T-helper 17 cell (primary cell): ENCODE measurements around the gene EVA1B. TPM values are rescaled to one million over a fixed set of nuclear protein-coding genes. Genes with fewer than 3 reads are reported as not detected.

ENCODE experiments used
- ATAC-seq: fragments of 150-1000 bp; cut with Tn5 transposase; 2 replicates; pipeline ENCODE4 v1.10.0; 2021; ENCODE audit warnings: mild to moderate bottlenecking, moderate library complexity
- DNase-seq, 3 donors: peaks; one replicate each; pipeline versions ENCODE4 v3.0.0 to v3.0.0-alpha.2; 2020 to 2021
- H3K9me3 ChIP-seq: one replicate; pipeline ENCODE4 v1.7.0; 2013; ENCODE audit warnings: low read length, mild to moderate bottlenecking; ENCODE audit not compliant: control insufficient read depth, poor library complexity, severe bottlenecking
- H3K27ac Mint-ChIP-seq: one replicate; pipeline ENCODE4 v1.8.0; 2022; ENCODE audit warnings: mild to moderate bottlenecking, moderate library complexity, mixed read lengths
- H3K27me3 Mint-ChIP-seq: one replicate; pipeline ENCODE4 v1.8.0; 2022; ENCODE audit warnings: mixed read lengths
- H3K36me3 Mint-ChIP-seq: one replicate; pipeline ENCODE4 v1.8.0; 2022; ENCODE audit warnings: low read depth, mixed read lengths
- H3K4me1 Mint-ChIP-seq: one replicate; pipeline ENCODE4 v1.8.0; 2022; ENCODE audit warnings: mild to moderate bottlenecking, mixed read lengths
- H3K4me3 Mint-ChIP-seq: one replicate; pipeline ENCODE4 v1.8.0; 2022; ENCODE audit warnings: mild to moderate bottlenecking, moderate library complexity, mixed read lengths
- total RNA-seq, 4 donors: library from RNA in 2 of 4; stranded (reverse) in 2 of 4; gene quantifications; one replicate each; pipeline ENCODE4 v1.2.3 and lab custom pipeline; 2022 to 2026

EVA1B gene
- total RNA-seq, 2 donors from 2014 or later = 6.2 to 10.8 TPM

DNA sequence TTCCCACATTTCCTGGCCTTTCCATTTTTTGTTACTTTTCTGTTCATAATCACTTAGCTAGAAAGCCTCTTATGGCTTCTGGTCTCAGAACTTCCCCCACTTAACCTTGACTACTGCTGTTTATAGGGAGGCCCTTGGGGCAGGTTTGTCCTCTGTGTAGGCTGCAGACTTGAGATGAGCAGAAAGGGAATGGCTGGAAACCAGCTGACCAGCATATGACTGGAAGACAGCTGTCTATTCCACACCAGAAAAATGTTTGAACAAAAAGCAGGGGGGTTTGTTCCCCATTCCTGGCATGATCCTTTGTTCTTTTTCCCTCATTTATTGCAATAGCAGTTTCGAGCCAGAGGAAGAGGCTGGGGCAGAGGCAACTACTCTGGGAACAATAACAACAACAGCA lies 22.2 kb downstream of the EVA1B start:
- no peaks in the 10 kb centered on the region for H3K9me3 ChIP-seq
- Mint-ChIP-seq H3K4me1 (peaks cover 7% of the 10 kb centered on the region), H3K27ac (no peak overlapping the region), H3K4me3 (no peak overlapping the region), H3K36me3 (peaks cover 6% of the 10 kb centered on the region), H3K27me3 (no peaks in the 10 kb centered on the region)
- no peak for DNase-seq
- ATAC-seq = no peak

DNA sequence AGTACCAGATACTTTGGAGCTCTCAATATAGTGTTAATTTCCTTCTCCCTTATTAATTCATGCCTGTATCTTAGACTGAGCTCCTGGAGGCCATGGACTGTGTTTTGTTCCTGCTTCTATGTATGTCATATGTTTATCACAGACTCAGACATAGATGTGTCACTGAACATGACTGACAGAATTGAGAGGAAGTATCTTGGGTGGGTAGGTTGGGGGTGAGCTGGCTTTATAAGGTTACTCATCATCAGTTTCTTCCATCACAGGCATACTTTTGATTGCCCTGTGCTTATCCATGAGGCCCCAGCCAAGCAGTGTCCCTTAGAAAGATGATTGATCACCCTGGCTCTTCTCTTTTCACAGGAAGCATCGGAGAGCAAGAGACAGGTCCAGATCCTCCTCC lies 22.9 kb downstream of the EVA1B start:
- Mint-ChIP-seq H3K27me3 (no peaks in the 10 kb centered on the region), H3K27ac (peak overlapping the region; percentile 41), H3K4me3 (no peak overlapping the region), H3K36me3 (peaks cover 6% of the 10 kb centered on the region), H3K4me1 (peaks cover 7% of the 10 kb centered on the region)
- DNase-seq = no peak
- ATAC-seq = peak; percentile 23
- H3K9me3 ChIP-seq = no peaks in the 10 kb centered on the region

DNA sequence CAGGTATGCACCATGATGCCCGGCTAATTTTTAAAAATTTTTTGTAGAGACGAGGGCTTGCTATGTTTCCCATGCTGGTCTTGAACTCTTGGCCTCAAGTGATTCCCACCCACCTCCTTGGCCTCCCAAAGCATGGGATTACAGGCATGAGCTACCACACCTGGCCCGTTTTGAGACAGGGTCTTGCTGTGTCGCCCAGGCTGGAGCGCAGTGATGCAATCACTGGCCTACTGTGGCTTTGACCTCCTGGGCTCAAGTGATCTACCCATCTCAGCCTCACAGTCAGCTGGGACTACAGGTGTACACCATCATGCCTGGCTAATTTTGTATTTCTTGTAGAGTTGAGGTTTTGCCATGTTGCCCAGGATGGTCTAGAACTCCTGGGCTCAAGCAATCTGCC lies 24.8 kb downstream of the EVA1B start:
- H3K4me3 Mint-ChIP-seq = no peak overlapping the region
- no peak for ATAC-seq
- no peak for DNase-seq
- peaks cover 6% of the 10 kb centered on the region for H3K36me3 Mint-ChIP-seq
- H3K9me3 ChIP-seq = no peaks in the 10 kb centered on the region
- H3K27me3 Mint-ChIP-seq = no peaks in the 10 kb centered on the region
- peaks cover 7% of the 10 kb centered on the region for H3K4me1 Mint-ChIP-seq
- peak overlapping the region; percentile 41 for H3K27ac Mint-ChIP-seq

DNA sequence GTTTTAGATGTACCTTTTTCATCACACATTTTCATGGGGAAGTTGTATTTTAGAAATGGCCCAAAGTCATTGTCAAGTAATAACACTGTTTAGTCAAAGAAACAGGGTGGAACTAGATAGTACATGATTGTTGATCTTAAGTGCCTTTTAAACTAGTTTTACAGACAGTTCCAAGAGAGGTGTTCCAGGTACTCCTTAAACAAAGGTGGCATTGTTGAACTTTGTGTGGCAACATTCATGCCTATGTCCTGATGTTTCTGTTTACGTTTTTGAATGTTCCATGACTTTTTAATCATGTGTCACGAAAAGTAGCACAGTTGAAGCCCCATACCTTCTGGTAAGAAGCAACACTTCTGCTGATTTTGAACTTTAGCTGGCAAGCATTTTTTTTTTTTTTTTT lies 26.4 kb downstream of the EVA1B start:
- DNase-seq (no peak), ATAC-seq (no peak)
- no peaks in the 10 kb centered on the region for H3K9me3 ChIP-seq
- Mint-ChIP-seq H3K4me3 (no peak overlapping the region), H3K4me1 (peaks cover 7% of the 10 kb centered on the region), H3K27ac (no peak overlapping the region), H3K36me3 (peaks cover 10% of the 10 kb centered on the region), H3K27me3 (no peaks in the 10 kb centered on the region)

DNA sequence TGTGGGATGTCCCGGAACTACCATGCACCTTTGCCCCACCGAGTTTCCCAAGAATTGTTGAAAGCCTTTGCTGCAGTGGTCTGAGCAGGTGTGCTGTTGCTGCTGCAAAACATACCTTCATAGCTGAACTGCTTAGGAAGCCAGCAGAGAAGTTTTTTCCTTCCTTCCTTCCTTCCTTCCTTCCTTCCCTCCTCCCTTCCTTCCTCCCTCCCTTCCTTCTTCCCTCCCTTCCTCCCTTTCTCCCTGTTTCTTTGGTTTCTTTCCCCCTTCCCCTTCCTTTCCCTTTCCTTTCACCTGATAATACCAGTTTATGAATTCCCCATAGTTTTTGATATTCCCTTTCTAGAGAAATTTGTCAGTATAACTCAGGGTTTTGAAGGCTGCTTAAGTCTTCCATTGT lies 28.1 kb downstream of the EVA1B start:
- Mint-ChIP-seq H3K36me3 (peaks cover 6% of the 10 kb centered on the region), H3K4me3 (no peak overlapping the region), H3K4me1 (peaks cover 4% of the 10 kb centered on the region), H3K27me3 (no peaks in the 10 kb centered on the region), H3K27ac (no peak overlapping the region)
- no peaks in the 10 kb centered on the region for H3K9me3 ChIP-seq
- DNase-seq (no peak), ATAC-seq (no peak)

DNA sequence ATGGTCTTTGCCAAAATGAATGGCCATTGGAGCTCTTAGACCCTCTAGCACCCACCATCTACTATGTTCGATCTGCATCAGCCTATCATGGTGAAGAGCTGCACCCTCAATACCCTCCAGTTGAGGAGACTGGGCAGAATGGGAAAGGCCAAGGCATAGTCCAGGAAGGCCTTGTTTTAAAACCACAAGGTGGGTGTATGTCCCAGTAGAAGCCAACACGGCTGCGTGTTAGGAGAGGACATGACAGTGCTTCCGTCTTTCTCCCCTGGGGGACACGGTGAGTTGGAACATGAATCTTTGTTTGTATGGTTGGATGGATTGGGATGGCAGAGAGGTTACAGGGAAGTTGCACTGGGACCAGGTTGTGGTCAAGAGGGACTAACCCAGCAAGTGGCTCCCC lies 35.9 kb downstream of the EVA1B start:
- peaks cover 10% of the 10 kb centered on the region for H3K4me1 Mint-ChIP-seq
- no peaks in the 10 kb centered on the region for H3K27me3 Mint-ChIP-seq
- no peak overlapping the region for H3K4me3 Mint-ChIP-seq
- H3K27ac Mint-ChIP-seq = no peak overlapping the region
- no peaks in the 10 kb centered on the region for H3K9me3 ChIP-seq
- peaks cover 6% of the 10 kb centered on the region for H3K36me3 Mint-ChIP-seq
- ATAC-seq (no peak), DNase-seq (no peak)

DNA sequence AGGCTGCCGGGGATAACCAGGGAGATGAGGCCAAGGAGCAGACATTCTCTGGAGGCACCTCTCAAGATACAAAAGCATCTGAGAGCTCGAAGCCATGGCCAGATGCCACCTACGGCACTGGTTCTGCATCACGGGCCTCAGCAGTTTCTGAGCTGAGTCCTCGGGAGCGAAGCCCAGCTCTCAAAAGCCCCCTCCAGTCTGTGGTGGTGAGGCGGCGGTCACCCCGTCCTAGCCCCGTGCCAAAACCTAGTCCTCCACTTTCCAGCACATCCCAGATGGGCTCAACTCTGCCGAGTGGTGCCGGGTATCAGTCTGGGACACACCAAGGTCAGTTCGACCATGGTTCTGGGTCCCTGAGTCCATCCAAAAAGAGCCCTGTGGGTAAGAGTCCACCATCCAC lies 36.6 kb downstream of the EVA1B start:
- ATAC-seq (no peak), DNase-seq (no peak)
- Mint-ChIP-seq H3K36me3 (peaks cover 8% of the 10 kb centered on the region), H3K4me3 (no peak overlapping the region), H3K27ac (peak overlapping the region; percentile 71), H3K4me1 (peaks cover 12% of the 10 kb centered on the region), H3K27me3 (no peaks in the 10 kb centered on the region)
- no peaks in the 10 kb centered on the region for H3K9me3 ChIP-seq

DNA sequence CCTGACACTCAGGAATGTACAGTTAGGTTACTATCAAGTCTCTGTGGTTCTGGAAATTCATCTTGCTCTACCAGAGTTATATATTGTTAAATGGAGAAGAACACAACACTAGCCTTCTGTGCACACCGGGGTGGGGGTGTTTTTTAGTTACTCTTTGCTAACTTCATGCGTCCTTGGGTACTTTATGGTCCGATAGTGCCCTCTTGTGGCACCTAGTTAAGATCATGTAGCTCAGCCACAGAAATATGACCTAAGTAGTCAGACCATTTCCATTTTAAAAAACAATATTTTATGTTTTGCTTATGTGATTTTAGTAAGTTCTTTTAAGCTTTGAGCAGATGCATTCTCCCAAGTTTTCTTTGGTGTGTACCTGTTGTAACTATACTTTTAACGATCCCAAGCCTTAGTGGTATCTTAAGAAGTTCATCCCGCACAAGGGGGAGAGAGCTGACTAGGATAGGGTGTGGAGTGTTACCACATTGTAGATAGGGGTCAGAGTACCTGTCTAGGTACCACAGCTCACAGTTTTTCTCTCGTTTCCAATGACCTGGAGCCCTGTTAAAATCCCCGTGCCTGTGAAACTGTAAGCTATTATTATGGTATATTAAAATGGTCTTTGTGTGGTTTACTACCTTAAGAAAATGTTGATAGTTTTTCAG lies 37.9 kb downstream of the EVA1B start:
- DNase-seq = peak; percentile 26 to 59 (median 40)
- no peaks in the 10 kb centered on the region for H3K9me3 ChIP-seq
- Mint-ChIP-seq H3K27me3 (no peaks in the 10 kb centered on the region), H3K4me3 (no peak overlapping the region), H3K36me3 (peaks cover 8% of the 10 kb centered on the region), H3K4me1 (peaks cover 12% of the 10 kb centered on the region), H3K27ac (peak overlapping the region; percentile 71)
- ATAC-seq = peak; percentile 97

DNA sequence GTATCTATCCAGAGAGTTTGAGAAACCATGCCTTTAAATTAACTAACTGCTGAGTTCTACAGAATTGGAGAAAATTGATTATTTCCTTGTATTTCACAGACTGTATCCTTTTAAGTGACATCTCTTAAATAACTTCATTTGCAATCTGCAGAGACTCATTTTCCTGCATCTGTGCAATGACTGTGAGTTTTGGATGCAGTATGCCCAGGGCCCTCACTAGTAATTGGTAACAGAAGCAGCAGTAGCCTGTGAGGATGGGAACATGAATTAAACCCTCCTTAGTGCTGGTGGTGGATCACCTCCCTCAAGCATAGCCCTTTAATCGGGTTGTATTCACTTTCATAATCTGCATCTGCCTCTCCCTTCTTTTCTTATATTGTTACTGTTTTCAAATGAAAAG lies 38.9 kb downstream of the EVA1B start:
- DNase-seq = no peak
- ATAC-seq = no peak
- peaks cover 8% of the 10 kb centered on the region for H3K36me3 Mint-ChIP-seq

DNA sequence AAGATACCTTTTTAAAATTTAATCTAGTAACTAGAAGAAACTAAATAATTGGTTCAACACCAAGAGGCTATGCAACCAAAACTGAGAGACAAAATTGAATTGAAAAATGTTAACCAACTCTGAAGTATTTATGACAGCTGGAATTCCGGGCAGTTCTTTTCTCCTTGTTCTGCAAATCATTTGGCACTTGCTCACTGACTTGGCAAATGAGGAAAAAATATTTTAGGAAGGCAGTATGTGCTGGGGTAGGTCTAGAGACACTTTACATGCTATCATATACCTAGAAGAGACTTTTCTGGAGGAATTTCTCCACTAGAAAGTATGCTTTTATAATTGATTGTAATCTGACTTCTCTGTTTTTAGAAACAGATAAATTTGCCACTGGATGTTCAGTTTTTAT lies 39.4 kb downstream of the EVA1B start:
- H3K4me3 Mint-ChIP-seq = no peak overlapping the region
- DNase-seq = no peak
- ATAC-seq = no peak
- peaks cover 22% of the 10 kb centered on the region for H3K4me1 Mint-ChIP-seq
- no peaks in the 10 kb centered on the region for H3K9me3 ChIP-seq
- H3K36me3 Mint-ChIP-seq = peaks cover 6% of the 10 kb centered on the region
- H3K27me3 Mint-ChIP-seq = no peaks in the 10 kb centered on the region
- H3K27ac Mint-ChIP-seq = peak overlapping the region; percentile 57

More for the DNA sequence above, 38.9 kb downstream of the EVA1B start:
- no peaks in the 10 kb centered on the region for H3K9me3 ChIP-seq
- H3K4me1 Mint-ChIP-seq = peaks cover 21% of the 10 kb centered on the region
- no peaks in the 10 kb centered on the region for H3K27me3 Mint-ChIP-seq
- no peak overlapping the region for H3K27ac Mint-ChIP-seq
- no peak overlapping the region for H3K4me3 Mint-ChIP-seq

DNA sequence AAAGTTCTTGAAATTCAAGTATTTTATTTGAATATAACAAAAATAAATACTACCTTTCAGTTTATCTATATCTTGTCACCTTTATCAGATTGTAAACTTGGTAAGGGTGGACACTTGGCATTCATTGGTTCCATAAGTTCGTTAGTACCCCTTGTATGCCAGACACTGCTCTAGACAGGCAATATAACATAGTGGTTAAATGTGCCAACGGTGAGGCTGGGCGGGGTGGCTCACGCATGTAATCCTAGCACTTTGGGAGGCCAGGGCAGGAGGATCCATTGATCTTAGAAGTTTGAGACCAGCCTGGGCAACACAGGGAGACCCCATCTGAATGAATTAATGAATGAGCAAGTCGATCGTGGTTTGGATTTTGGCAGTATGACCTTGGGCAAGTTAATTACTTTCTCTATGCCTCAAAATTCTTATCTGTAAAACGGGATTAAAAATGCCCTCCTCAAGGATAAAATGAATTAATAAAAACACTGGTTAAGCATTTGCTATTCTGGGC lies 43.6 kb downstream of the EVA1B start:
- Mint-ChIP-seq H3K4me1 (peaks cover 16% of the 10 kb centered on the region), H3K27me3 (no peaks in the 10 kb centered on the region), H3K36me3 (peaks cover 3% of the 10 kb centered on the region), H3K27ac (peak overlapping the region; percentile 91), H3K4me3 (no peak overlapping the region)
- ATAC-seq (no peak), DNase-seq (no peak)
- no peaks in the 10 kb centered on the region for H3K9me3 ChIP-seq

DNA sequence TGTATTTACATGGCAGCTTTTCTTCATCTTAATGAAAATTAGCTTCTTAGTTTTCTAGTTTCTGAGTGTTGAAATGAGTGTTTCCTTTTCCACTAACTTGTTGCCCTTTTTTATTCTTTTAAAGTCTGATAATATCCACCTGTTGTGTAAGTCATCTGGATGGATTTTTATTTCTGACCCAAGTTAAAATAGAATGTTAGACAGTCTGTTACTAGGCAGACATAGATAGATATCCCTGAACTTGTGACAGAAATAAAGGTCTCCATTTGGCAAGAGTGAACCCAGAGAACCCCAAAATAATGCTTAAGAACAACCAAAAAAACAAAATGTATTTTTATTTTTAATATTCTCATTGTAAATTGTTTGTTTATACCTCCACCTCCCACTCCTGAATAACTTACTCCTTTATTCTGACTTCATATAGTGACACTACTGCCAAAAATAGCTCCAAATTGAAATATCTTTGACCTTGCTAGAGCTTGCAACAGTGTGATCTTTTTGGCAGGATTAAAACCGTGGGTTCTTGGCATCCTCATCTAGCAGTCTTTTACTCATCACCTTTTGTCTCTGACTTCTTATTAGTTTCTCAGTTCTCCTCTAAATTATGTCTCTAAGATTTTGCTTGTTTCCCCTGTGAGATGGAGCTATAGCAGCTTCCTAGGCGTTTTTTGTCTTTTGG lies 44.2 kb downstream of the EVA1B start:
- ATAC-seq (no peak), DNase-seq (no peak)
- no peaks in the 10 kb centered on the region for H3K9me3 ChIP-seq
- Mint-ChIP-seq H3K27me3 (no peaks in the 10 kb centered on the region), H3K36me3 (peaks cover 3% of the 10 kb centered on the region), H3K4me3 (no peak overlapping the region), H3K27ac (peak overlapping the region; percentile 91), H3K4me1 (peaks cover 16% of the 10 kb centered on the region)

DNA sequence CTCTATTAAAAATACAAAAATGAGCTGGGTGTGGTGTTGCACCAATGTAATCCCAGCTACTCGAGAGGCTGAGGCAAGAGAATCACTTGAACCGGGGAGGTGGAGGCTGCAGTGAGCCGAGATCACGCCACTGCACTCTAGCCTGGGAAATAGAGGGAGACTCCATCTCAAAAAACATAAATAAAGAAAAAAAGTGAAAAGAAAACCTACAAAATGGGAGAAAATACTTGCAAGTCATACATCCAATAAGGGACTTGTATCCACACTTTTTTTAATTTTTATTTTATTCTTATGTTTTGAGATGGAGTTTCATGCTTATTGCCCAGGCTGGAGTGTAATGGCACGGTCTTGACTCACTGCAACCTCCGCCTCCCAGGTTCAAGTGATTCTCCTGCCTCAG lies 46.8 kb downstream of the EVA1B start:
- no peaks in the 10 kb centered on the region for H3K36me3 Mint-ChIP-seq
- no peak overlapping the region for H3K4me3 Mint-ChIP-seq
- no peak for DNase-seq
- no peak for ATAC-seq
- H3K27me3 Mint-ChIP-seq = no peaks in the 10 kb centered on the region
- H3K27ac Mint-ChIP-seq = peak overlapping the region; percentile 89
- peaks cover 16% of the 10 kb centered on the region for H3K4me1 Mint-ChIP-seq
- no peaks in the 10 kb centered on the region for H3K9me3 ChIP-seq

DNA sequence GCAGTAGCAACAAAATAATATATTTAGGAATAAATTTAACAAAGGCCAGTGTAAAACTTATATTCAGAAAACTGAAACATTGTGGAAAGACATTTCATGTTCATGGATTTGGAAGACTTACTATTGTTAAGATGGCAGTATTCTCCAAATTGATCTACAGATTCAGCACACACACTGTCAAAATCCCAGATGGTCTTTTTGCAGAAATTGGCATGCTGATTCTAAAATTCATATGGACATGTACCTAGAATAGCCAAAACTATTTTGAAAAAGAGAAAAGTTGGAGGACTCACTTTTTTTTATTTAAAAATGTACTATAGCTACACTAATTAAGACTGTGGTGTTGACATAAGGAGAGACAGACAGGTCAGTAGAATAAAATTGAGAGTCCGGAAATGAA lies 49.2 kb downstream of the EVA1B start:
- peaks cover 10% of the 10 kb centered on the region for H3K4me1 Mint-ChIP-seq
- DNase-seq (no peak), ATAC-seq (no peak)
- peaks cover 2% of the 10 kb centered on the region for H3K36me3 Mint-ChIP-seq
- no peak overlapping the region for H3K4me3 Mint-ChIP-seq
- no peaks in the 10 kb centered on the region for H3K27me3 Mint-ChIP-seq
- no peaks in the 10 kb centered on the region for H3K9me3 ChIP-seq
- peak overlapping the region; percentile 56 for H3K27ac Mint-ChIP-seq
